Heart left ventricle (tissue), 13 donors: ENCODE measurements around the gene DAB1.

Experiments
- CTCF ChIP-seq, 12 donors: fragments of 200-600 bp; sonication (generic) in 4 of 12; IDR thresholded peaks; one replicate each; pipeline versions ENCODE4 v1.5.0 to v1.8.0; 2018 to 2022; ENCODE audit warnings: antibody characterized with exemption in 12 of 12, mild to moderate bottlenecking in 5 of 12
- POLR2A ChIP-seq, 2 donors: fragments of 450-650 bp; IDR thresholded peaks; one replicate each; pipeline ENCODE4 v1.6.1; 2017; ENCODE audit warnings: antibody characterized with exemption in 2 of 2, mild to moderate bottlenecking in 2 of 2, moderate library complexity in 2 of 2
- donor health status: ischemic (EF 13 %, LVEDD 7.1; RV severe dilation, severe dysfunction).
- donor health status: DM: no; HTN: yes; CAD: no.
- donor health status: DM: no; HTN: no; CAD: no.
- donor health status: ischemic (EF 25% LVEDD 6.9; RV normal size, moderate dysfunction).
- donor health status: ischemic (EF 25% LVEDD 5.7; RV mildly dilated, moderate dysfunction).
- donor health status: ischemic (EF 35%, LVEDD 5.7; RV mildly dilated, moderate dysfunction).
- donor health status: nonischemic (EF 11% LVEDD 7.7; RV severe dilation, severe dysfunction).
- donor health status: DM: yes; HTN: yes; CAD: no.
- donor health status: PGD.
- donor health status: ischemic (EF 29% LVEDD 5.4; RV normal size, mild dysfunction).
- donor health status: nonischemic (EF 23%, LVEDD 6.1; RV moderate dilation, normal function).

GRCh38 chr1:57336793-57337192 lies 87.1 kb downstream of the DAB1 start:
- TF ChIP-seq CTCF (IDR thresholded peaks at IDR 0.05) (no peak), POLR2A (IDR thresholded peaks at IDR 0.05) (no peak)
